ENCODE measurements around the gene MOB1B.

The MOB1B gene

GRCh38 chr4:70901984-70902576 is at the start of gene MOB1B:
Gene MOB1B (plus strand): TSS chr4:70902369. CDS start chr4:70902537, 168 bp downstream.
- peak within 1 kb of the TSS; percentile 96 for H3K4me3 ChIP-seq (ENCODE audit: severe bottlenecking)
- H3K4me1 ChIP-seq (ENCODE audit: insufficient read depth, poor library complexity, severe bottlenecking): no peaks in the 10 kb centered on the region
- H3K27ac ChIP-seq (ENCODE audit: poor library complexity, severe bottlenecking): peak within 1 kb of the TSS; percentile 59
- H3K9me3 ChIP-seq (ENCODE audit: severe bottlenecking): no peaks in the 10 kb centered on the region
- H3K36me3 ChIP-seq (ENCODE audit: low read depth): peaks cover 21% of the 10 kb centered on the region
- H3K27me3 ChIP-seq (ENCODE audit: insufficient read depth, poor library complexity, severe bottlenecking): no peaks in the 10 kb centered on the region
- TF ChIP-seq CTCF (IDR thresholded peaks at IDR 0.05; ENCODE audit: poor library complexity, severe bottlenecking): peak; percentile 30
- DNase-seq (ENCODE audit: low spot score) (peak; percentile 85), ATAC-seq (ENCODE audit: low read depth) (peak; percentile 87)

GRCh38 chr4:70855464-70855863 is 46.7 kb upstream of the MOB1B start:
- Histone ChIP-seq H3K4me3 (ENCODE audit: severe bottlenecking) (no peak overlapping the region), H3K9me3 (ENCODE audit: severe bottlenecking) (no peaks in the 10 kb centered on the region), H3K4me1 (ENCODE audit: insufficient read depth, poor library complexity, severe bottlenecking) (no peaks in the 10 kb centered on the region), H3K36me3 (ENCODE audit: low read depth) (no peaks in the 10 kb centered on the region), H3K27ac (ENCODE audit: poor library complexity, severe bottlenecking) (no peak overlapping the region), H3K27me3 (ENCODE audit: insufficient read depth, poor library complexity, severe bottlenecking) (no peaks in the 10 kb centered on the region)
- TF ChIP-seq CTCF (IDR thresholded peaks at IDR 0.05; ENCODE audit: poor library complexity, severe bottlenecking): no peak
- DNase-seq (ENCODE audit: low spot score) (no peak), ATAC-seq (ENCODE audit: low read depth) (no peak)

- no peak for TF ChIP-seq CTCF (IDR thresholded peaks at IDR 0.05; ENCODE audit: poor library complexity, severe bottlenecking)
- Histone ChIP-seq H3K36me3 (ENCODE audit: low read depth) (no peaks in the 10 kb centered on the region), H3K9me3 (ENCODE audit: severe bottlenecking) (no peaks in the 10 kb centered on the region), H3K27ac (ENCODE audit: poor library complexity, severe bottlenecking) (no peak overlapping the region), H3K4me1 (ENCODE audit: insufficient read depth, poor library complexity, severe bottlenecking) (no peaks in the 10 kb centered on the region), H3K27me3 (ENCODE audit: insufficient read depth, poor library complexity, severe bottlenecking) (no peaks in the 10 kb centered on the region), H3K4me3 (ENCODE audit: severe bottlenecking) (no peak overlapping the region)
- DNase-seq (ENCODE audit: low spot score) (no peak), ATAC-seq (ENCODE audit: low read depth) (no peak)
These were observed 43.7 kb upstream of the MOB1B start for GRCh38 chr4:70858454-70858853.

- Histone ChIP-seq H3K4me1 (ENCODE audit: insufficient read depth, poor library complexity, severe bottlenecking) (no peaks in the 10 kb centered on the region), H3K27ac (ENCODE audit: poor library complexity, severe bottlenecking) (no peak overlapping the region), H3K9me3 (ENCODE audit: severe bottlenecking) (no peaks in the 10 kb centered on the region), H3K27me3 (ENCODE audit: insufficient read depth, poor library complexity, severe bottlenecking) (no peaks in the 10 kb centered on the region), H3K4me3 (ENCODE audit: severe bottlenecking) (no peak overlapping the region), H3K36me3 (ENCODE audit: low read depth) (no peaks in the 10 kb centered on the region)
- ATAC-seq (ENCODE audit: low read depth) (no peak), DNase-seq (ENCODE audit: low spot score) (no peak)
- TF ChIP-seq CTCF (IDR thresholded peaks at IDR 0.05; ENCODE audit: poor library complexity, severe bottlenecking): no peak
These were observed 43.1 kb upstream of the MOB1B start for GRCh38 chr4:70859066-70859465.

GRCh38 chr4:70863099-70863790 is 38.9 kb upstream of the MOB1B start:
- Histone ChIP-seq H3K27me3 (ENCODE audit: insufficient read depth, poor library complexity, severe bottlenecking) (no peaks in the 10 kb centered on the region), H3K9me3 (ENCODE audit: severe bottlenecking) (no peaks in the 10 kb centered on the region), H3K36me3 (ENCODE audit: low read depth) (no peaks in the 10 kb centered on the region), H3K27ac (ENCODE audit: poor library complexity, severe bottlenecking) (no peak overlapping the region), H3K4me3 (ENCODE audit: severe bottlenecking) (no peak overlapping the region), H3K4me1 (ENCODE audit: insufficient read depth, poor library complexity, severe bottlenecking) (no peaks in the 10 kb centered on the region)
- TF ChIP-seq CTCF (IDR thresholded peaks at IDR 0.05; ENCODE audit: poor library complexity, severe bottlenecking): no peak
- no peak for DNase-seq (ENCODE audit: low spot score)
- no peak for ATAC-seq (ENCODE audit: low read depth)

Data from RWPE2 (cell line).